RWPE1 (cell line): Measurements from ENCODE around the gene PCDHGB7.
"Not testable (repeated sequence)": the region's sequence is repeated elsewhere in the genome, so short reads cannot be mapped to it uniquely, and the experiment has no call there.

Experiments
- CTCF ChIA-PET: fragments of 350-600 bp; sonication (Branson Sonifier 250); formaldehyde crosslinking; extraction: SDS; loops from one replicate; lab custom pipeline; 2021; lab: Yijun Ruan, JAX
- POLR2A ChIA-PET: fragments of 400-600 bp; formaldehyde crosslinking; extraction: SDS; loops from one replicate; lab custom pipeline; 2020; ENCODE audit warnings: antibody characterized with exemption; ENCODE audit not compliant: low non-redundant PET; lab: Yijun Ruan, JAX
- DNase-seq: peaks from one replicate; pipeline ENCODE4 v3.0.0; 2012; ENCODE audit warnings: low spot score
- H3K27ac ChIP-seq: fragments of 450-650 bp; 2 replicates; pipeline ENCODE4 v1.5.1; 2017
- CTCF ChIP-seq: fragments of 450-650 bp; conservative IDR thresholded peaks from 2 replicates; pipeline ENCODE4 v1.5.1; 2017; ENCODE audit warnings: low read depth, mild to moderate bottlenecking

Gene PCDHGB7

GRCh38 chr5:141399555-141400258, 17.8 kb upstream of the PCDHGB7 start:
- no peak overlapping the region for H3K27ac ChIP-seq
- no peak for DNase-seq
- CTCF ChIA-PET: interaction anchor here (0.5 kb wide), 1 partner anchor 9 kb away, joined by 3 read pairs; no protein-coding TSS in a partner anchor
- TF ChIP-seq CTCF: no peak
- POLR2A ChIA-PET: no interaction called here

GRCh38 chr5:141402553-141403243, 14.8 kb upstream of the PCDHGB7 start, which contains the start of gene PCDHGA9:
TSS of gene PCDHGA9 (plus strand) at chr5:141402778. CDS start at chr5:141402953, 175 bp downstream.
- CTCF ChIA-PET: interaction anchor here (0.6 to 1.4 kb wide), 9 partner anchors 15 to 516 kb away, joined by 3 to 7 read pairs (median 5); partner anchors contain the start of genes PCDHAC1 and PCDHGB7
- DNase-seq: peak; percentile 47
- POLR2A ChIA-PET: interaction anchor here (1.1 kb wide), 1 partner anchor 107 kb away, joined by 3 read pairs; no protein-coding TSS in a partner anchor
- H3K27ac ChIP-seq: no peak within 1 kb of the TSS
- peak; percentile 23; the same call in 1 of the 2 replicates for TF ChIP-seq CTCF

- POLR2A ChIA-PET: interaction anchor here (1.1 kb wide), 1 partner anchor 106 kb away, joined by 3 read pairs; no protein-coding TSS in a partner anchor
- no peak for DNase-seq
- TF ChIP-seq CTCF: no peak
- H3K27ac ChIP-seq: no peak overlapping the region
- CTCF ChIA-PET: interaction anchor here (0.6 to 1.4 kb wide), 10 partner anchors 14 to 517 kb away, joined by 3 to 7 read pairs (median 4); partner anchors contain the start of genes PCDHAC1 and PCDHGB7
These were observed 14.1 kb upstream of the PCDHGB7 start for GRCh38 chr5:141403387-141403786.

GRCh38 chr5:141407790-141408505, 9.5 kb upstream of the PCDHGB7 start, which contains the start of gene PCDHGB6:
TSS of gene PCDHGB6 (plus strand) at chr5:141408021. CDS start at chr5:141408203, 182 bp downstream.
- CTCF ChIA-PET: interaction anchor here (0.6 to 0.9 kb wide), 4 partner anchors 9 to 1006 kb away, joined by 3 to 4 read pairs (median 3); partner anchors contain the start of genes PCDHGA8 and PCDHGB7
- POLR2A ChIA-PET, H3K27ac ChIP-seq, DNase-seq: not testable (repeated sequence)
- TF ChIP-seq CTCF: peak; percentile 58

GRCh38 chr5:141409598-141410306, 7.7 kb upstream of the PCDHGB7 start:
- CTCF ChIA-PET: interaction anchor here (0.6 kb wide), 1 partner anchor 35 kb away, joined by 6 read pairs; no protein-coding TSS in a partner anchor
- no peak for DNase-seq
- POLR2A ChIA-PET: no interaction called here

More at GRCh38 chr5:141409598-141410306, 7.7 kb upstream of the PCDHGB7 start:
- no peak overlapping the region for H3K27ac ChIP-seq
- no peak for TF ChIP-seq CTCF
